OCI-LY3 (cell line): ENCODE measurements around the gene GPR146.

ENCODE experiments used
- EZH2phosphoT487 ChIP-seq: fragments of 200-600 bp; shearing (Covaris generic); IDR thresholded peaks from 2 replicates; pipeline ENCODE4 v1.6.1; 2018; ENCODE audit warnings: antibody characterized with exemption, mixed run types, low read depth
- TF ChIP-seq, protein P1 (sequence below): fragments of 200-600, 300-600 bp; sonication (generic); IDR thresholded peaks from 2 replicates; pipeline ENCODE4 v1.5.1; 2014; ENCODE audit warnings: antibody characterized with exemption, low read length, low read depth

DNA sequence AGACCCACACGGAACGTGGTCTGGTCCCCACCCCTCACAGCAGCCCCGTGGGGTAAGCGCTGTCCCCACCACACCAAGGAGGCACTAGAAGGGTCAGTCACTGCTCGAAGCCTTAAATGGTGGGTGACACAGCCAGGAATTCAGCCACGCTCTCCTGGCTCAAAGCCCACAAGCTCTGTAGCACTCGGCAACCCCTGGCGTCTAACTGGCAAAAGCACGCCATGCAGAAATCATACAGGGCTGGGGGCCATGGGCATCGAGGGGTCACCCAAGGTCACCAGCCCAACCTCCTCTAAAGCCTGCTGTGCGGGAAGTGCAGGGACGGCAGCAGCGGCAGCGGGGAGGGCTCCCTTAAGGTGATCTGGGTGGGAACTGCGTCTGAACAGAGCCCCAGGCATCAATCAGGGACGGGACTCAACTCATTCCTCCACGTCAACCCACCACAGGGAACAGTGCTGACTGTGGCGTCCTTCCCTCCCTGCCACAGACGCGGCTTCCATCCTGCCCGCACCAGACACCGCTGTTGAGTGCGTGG lies 51.3 kb downstream of the GPR146 start:
- TF ChIP-seq, protein P1, sequence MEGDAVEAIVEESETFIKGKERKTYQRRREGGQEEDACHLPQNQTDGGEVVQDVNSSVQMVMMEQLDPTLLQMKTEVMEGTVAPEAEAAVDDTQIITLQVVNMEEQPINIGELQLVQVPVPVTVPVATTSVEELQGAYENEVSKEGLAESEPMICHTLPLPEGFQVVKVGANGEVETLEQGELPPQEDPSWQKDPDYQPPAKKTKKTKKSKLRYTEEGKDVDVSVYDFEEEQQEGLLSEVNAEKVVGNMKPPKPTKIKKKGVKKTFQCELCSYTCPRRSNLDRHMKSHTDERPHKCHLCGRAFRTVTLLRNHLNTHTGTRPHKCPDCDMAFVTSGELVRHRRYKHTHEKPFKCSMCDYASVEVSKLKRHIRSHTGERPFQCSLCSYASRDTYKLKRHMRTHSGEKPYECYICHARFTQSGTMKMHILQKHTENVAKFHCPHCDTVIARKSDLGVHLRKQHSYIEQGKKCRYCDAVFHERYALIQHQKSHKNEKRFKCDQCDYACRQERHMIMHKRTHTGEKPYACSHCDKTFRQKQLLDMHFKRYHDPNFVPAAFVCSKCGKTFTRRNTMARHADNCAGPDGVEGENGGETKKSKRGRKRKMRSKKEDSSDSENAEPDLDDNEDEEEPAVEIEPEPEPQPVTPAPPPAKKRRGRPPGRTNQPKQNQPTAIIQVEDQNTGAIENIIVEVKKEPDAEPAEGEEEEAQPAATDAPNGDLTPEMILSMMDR: no peak
- no peak for TF ChIP-seq EZH2phosphoT487
